Skeletal muscle cell (primary cell): ENCODE data around the gene OR2H1.

Source experiments
- DNase-seq: peaks from one replicate; pipeline ENCODE4 v3.0.0-alpha.2; 2010; ENCODE audit warnings: low read depth
- H3K4me3 ChIP-seq: 2 replicates; pipeline ENCODE4 v1.5.1; 2011; ENCODE audit warnings: low read depth, mild to moderate bottlenecking, control low read depth, low read length, moderate library complexity

Gene OR2H1

GRCh38 chr6:29505808-29506207 is 48.9 kb downstream of the OR2H1 start:
- DNase-seq, result no peak
- H3K4me3 ChIP-seq, result no peak overlapping the region

- no peak for DNase-seq
- no peak overlapping the region for H3K4me3 ChIP-seq
These were observed 49.6 kb downstream of the OR2H1 start for GRCh38 chr6:29506446-29507067.

- no peak overlapping the region for H3K4me3 ChIP-seq
- no peak for DNase-seq
These were observed 50.4 kb downstream of the OR2H1 start for GRCh38 chr6:29507319-29507718.

GRCh38 chr6:29509239-29509638 is 52.3 kb downstream of the OR2H1 start:
- DNase-seq, result no peak
- H3K4me3 ChIP-seq, result no peak overlapping the region

- H3K4me3 ChIP-seq, result no peak overlapping the region
- no peak for DNase-seq
These were observed 52.8 kb downstream of the OR2H1 start for GRCh38 chr6:29509711-29510110.

GRCh38 chr6:29510202-29510601 is 53.2 kb downstream of the OR2H1 start:
- no peak for DNase-seq
- H3K4me3 ChIP-seq, result no peak overlapping the region

- H3K4me3 ChIP-seq, result no peak overlapping the region
- no peak for DNase-seq
These were observed 53.9 kb downstream of the OR2H1 start for GRCh38 chr6:29510746-29511300.
